ENCODE results near the gene AGPAT4. TPM values are rescaled to one million over a fixed set of nuclear protein-coding genes. Genes with fewer than 3 reads are reported as not detected.

AGPAT4 gene
- total and polyA plus RNA-seq, 2 of the 13 experiments (the other 11 are each of a cell fraction or from before 2014, with no cell fraction given) = 0.07 to 0.13 TPM

DNA sequence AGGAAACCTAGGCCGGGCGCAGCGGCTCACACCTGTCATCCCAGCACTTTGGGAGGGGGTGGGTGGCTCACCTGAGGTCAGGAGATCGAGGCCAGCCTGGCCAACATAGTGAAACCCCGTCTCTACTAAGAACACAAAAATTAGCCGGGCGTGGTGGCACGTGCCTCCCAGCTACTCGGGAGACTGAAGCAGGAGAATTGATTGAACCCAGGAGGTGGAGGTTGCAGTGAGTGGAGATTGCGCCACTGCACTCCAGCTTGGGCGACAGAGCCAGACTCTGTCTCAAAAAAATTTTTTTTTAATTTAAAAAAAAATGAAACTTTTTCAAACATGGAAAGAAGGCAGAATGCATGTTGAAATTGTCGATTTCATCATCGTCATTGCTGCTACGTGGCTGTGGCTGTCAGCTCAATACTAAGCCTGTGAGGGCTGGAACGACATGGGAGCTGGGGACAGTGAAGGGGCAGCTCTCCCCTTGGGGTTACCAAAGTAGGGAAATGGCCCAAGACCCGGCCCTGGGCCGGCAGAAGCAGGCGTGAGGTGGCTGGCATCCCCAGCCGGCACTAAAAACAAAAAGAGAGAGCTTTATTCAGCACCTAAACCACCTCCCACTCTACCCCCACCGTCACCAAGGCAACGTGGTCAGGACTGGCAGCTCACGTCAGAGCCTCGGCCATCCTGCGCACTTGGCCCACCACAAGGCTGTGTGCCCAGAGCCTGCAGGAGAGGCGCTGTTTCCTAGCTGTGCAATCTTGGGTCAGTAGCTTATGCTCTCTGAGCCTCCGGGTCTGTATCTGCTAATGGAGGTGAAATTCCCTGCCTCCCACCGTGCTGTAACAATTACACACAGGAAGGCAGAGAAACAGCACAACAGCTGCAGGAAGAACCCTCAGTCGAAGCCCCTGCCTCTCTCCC lies 30.8 kb downstream of the AGPAT4 start:
- no peak overlapping the region for H3K4me2 ChIP-seq (ENCODE audit: low read depth, low read length)
- H3K79me2 ChIP-seq (ENCODE audit: insufficient read depth, low read length) = no peaks in the 10 kb centered on the region
- no peak overlapping the region for H2AFZ ChIP-seq (ENCODE audit: low read length)
- H3K9ac ChIP-seq (ENCODE audit: insufficient read depth, low read depth, low read length) = no peak overlapping the region
- 25% methylated on average over 22 of the region's 28 CpGs for WGBS (ENCODE audit: low lambda C conversion rate)
- no peaks in the 10 kb centered on the region for H3K4me1 ChIP-seq (ENCODE audit: insufficient read depth, low read length)
- in situ Hi-C loops (cut with HindIII; ENCODE audit: extremely low pct_ligation_motif_present, low pct_unique_long_range_greater_than_20kb) (no loop called here), intact Hi-C loops (cut with micrococcal nuclease; ENCODE audit: unreplicated experiment) (no loop called here)
- H4K20me1 ChIP-seq (ENCODE audit: insufficient read depth, low read length) = no peaks in the 10 kb centered on the region
- H3K27me3 ChIP-seq (ENCODE audit: control insufficient read depth in 1 of 2, insufficient read depth in 2 of 2, low read length in 2 of 2) = peaks cover 2 to 16% of the 10 kb centered on the region in 2 experiments; a peak in 3 of 5 replicates
- no peaks in the 10 kb centered on the region for H3K9me3 ChIP-seq (ENCODE audit: low read length)
- CTCF ChIA-PET (ENCODE audit: low intra/inter-chr PET ratio, low total read pairs) = no interaction called here
- no peak overlapping the region for H3K27ac ChIP-seq (ENCODE audit: extremely low read length, insufficient read depth, low read length)
- POLR2A ChIA-PET = no interaction called here
- H3K4me3 ChIP-seq (replicated peaks in 1 of 3; ENCODE audit: insufficient read depth in 1 of 3, low read depth in 2 of 3, low read length in 3 of 3) = no peak overlapping the region
- BruUV-seq (replicated peaks) = no TSS peak
- FAIRE-seq = no peak
- peak; percentile 90 for TF ChIP-seq ZNF768 (CRISPR knock-in tag; IDR thresholded peaks at IDR 0.05)
- 0 out of 2 replicates have a peak, but pooled peaks have one; percentile 55 for TF ChIP-seq CEBPB (IDR thresholded peaks at IDR 0.05; ENCODE audit: borderline replicate concordance, low read depth, low read length)
- no peak for TF ChIP-seq MIXL1 (CRISPR knock-in tag; IDR thresholded peaks at IDR 0.05)
- no peak for DNase-seq (ENCODE audit: low spot score)
- no peak for ATAC-seq
- no peaks in the 10 kb centered on the region for H3K36me3 ChIP-seq (replicated peaks in 1 of 2; ENCODE audit: control insufficient read depth in 1 of 2, insufficient read depth in 2 of 2, low read length in 2 of 2)

DNA sequence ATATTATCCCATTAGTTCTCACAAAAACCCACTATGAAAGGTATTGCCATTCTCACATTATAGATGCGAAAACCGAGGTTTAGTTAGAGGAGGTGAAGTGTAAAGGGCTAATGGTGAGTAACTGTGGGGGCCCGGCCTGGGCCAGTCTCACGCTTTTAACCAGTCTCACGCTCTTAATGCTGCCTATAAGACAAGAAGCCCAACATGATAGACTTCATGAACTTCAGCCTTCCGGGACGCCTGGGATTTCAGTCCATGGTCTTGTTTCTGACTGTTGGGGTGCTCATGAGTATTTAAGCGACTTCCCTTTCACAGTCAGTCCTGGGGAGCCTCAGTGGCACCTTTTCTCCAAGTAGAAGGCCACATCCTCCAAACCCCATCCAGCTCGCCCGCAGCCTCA lies 31.7 kb downstream of the AGPAT4 start:
- in situ Hi-C loops (cut with HindIII; ENCODE audit: extremely low pct_ligation_motif_present, low pct_unique_long_range_greater_than_20kb) = no loop called here
- POLR2A ChIA-PET = no interaction called here
- no peak for TF ChIP-seq U2AF2 (IDR thresholded peaks at IDR 0.05; ENCODE audit: low read depth, low read length)
- TF ChIP-seq MBNL3 (CRISPR knock-in tag; conservative IDR thresholded peaks at IDR 0.05) = no peak
- no peak for TF ChIP-seq FOXC1 (CRISPR knock-in tag; IDR thresholded peaks at IDR 0.05; ENCODE audit: borderline replicate concordance)
- TF ChIP-seq CHD2 (IDR thresholded peaks at IDR 0.05; ENCODE audit: low read depth, low read length) = no peak
- TF ChIP-seq ZKSCAN8 (CRISPR knock-in tag; IDR thresholded peaks at IDR 0.05; ENCODE audit: borderline replicate concordance) = no peak
- TF ChIP-seq, protein P1, sequence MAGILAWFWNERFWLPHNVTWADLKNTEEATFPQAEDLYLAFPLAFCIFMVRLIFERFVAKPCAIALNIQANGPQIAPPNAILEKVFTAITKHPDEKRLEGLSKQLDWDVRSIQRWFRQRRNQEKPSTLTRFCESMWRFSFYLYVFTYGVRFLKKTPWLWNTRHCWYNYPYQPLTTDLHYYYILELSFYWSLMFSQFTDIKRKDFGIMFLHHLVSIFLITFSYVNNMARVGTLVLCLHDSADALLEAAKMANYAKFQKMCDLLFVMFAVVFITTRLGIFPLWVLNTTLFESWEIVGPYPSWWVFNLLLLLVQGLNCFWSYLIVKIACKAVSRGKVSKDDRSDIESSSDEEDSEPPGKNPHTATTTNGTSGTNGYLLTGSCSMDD (CRISPR knock-in tag; IDR thresholded peaks at IDR 0.05) = no peak
- TF ChIP-seq FOXK2 (IDR thresholded peaks at IDR 0.05) = no peak
- TF ChIP-seq, protein P2, sequence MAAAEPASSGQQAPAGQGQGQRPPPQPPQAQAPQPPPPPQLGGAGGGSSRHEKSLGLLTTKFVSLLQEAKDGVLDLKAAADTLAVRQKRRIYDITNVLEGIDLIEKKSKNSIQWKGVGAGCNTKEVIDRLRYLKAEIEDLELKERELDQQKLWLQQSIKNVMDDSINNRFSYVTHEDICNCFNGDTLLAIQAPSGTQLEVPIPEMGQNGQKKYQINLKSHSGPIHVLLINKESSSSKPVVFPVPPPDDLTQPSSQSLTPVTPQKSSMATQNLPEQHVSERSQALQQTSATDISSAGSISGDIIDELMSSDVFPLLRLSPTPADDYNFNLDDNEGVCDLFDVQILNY (CRISPR knock-in tag; conservative IDR thresholded peaks at IDR 0.05) = no peak
- TF ChIP-seq SMYD3 (CRISPR knock-in tag; IDR thresholded peaks at IDR 0.05) = no peak
- TF ChIP-seq, protein P3, sequence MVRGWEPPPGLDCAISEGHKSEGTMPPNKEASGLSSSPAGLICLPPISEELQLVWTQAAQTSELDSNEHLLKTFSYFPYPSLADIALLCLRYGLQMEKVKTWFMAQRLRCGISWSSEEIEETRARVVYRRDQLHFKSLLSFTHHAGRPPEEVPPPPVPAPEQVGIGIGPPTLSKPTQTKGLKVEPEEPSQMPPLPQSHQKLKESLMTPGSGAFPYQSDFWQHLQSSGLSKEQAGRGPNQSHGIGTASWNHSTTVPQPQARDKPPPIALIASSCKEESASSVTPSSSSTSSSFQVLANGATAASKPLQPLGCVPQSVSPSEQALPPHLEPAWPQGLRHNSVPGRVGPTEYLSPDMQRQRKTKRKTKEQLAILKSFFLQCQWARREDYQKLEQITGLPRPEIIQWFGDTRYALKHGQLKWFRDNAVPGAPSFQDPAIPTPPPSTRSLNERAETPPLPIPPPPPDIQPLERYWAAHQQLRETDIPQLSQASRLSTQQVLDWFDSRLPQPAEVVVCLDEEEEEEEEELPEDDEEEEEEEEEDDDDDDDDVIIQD (CRISPR knock-in tag; IDR thresholded peaks at IDR 0.05; ENCODE audit: low read depth) = no peak
- no peak for TF ChIP-seq MEIS1 (CRISPR knock-in tag; IDR thresholded peaks at IDR 0.05; ENCODE audit: borderline replicate concordance)

More for the DNA sequence above, 31.7 kb downstream of the AGPAT4 start:
- Histone ChIP-seq H4K20me1 (ENCODE audit: insufficient read depth, low read length) (no peaks in the 10 kb centered on the region), H3K36me3 (replicated peaks in 1 of 2; ENCODE audit: control insufficient read depth in 1 of 2, insufficient read depth in 2 of 2, low read length in 2 of 2) (no peaks in the 10 kb centered on the region), H2AFZ (ENCODE audit: low read length) (no peak overlapping the region), H3K27me3 (ENCODE audit: control insufficient read depth in 1 of 2, insufficient read depth in 2 of 2, low read length in 2 of 2) (peaks cover 2 to 16% of the 10 kb centered on the region in 2 experiments; a peak in 3 of 5 replicates), H3K4me1 (ENCODE audit: insufficient read depth, low read length) (no peaks in the 10 kb centered on the region), H3K9me3 (ENCODE audit: low read length) (no peaks in the 10 kb centered on the region), H3K79me2 (ENCODE audit: insufficient read depth, low read length) (no peaks in the 10 kb centered on the region), H3K4me3 (replicated peaks in 1 of 3; ENCODE audit: insufficient read depth in 1 of 3, low read depth in 2 of 3, low read length in 3 of 3) (no peak overlapping the region), H3K27ac (ENCODE audit: extremely low read length, insufficient read depth, low read length) (no peak overlapping the region), H3K9ac (ENCODE audit: insufficient read depth, low read depth, low read length) (no peak overlapping the region), H3K4me2 (ENCODE audit: low read depth, low read length) (no peak overlapping the region)
- no TSS peak for BruUV-seq (replicated peaks)
- FAIRE-seq (no peak), ATAC-seq (no peak), DNase-seq (ENCODE audit: low spot score) (no peak)
- intact Hi-C loops (cut with micrococcal nuclease; ENCODE audit: unreplicated experiment) = no loop called here
- 53% methylated on average over 10 of the region's 10 CpGs for WGBS (ENCODE audit: low lambda C conversion rate)
- CTCF ChIA-PET (ENCODE audit: low intra/inter-chr PET ratio, low total read pairs) = no interaction called here

All from HepG2 (cell line).